DOHH2 (cell line): Measurements from ENCODE around the gene MYEOV.

ENCODE experiments used
- H3F3A ChIP-seq: fragments of 200-600 bp; sonication (generic), shearing (Covaris generic); 2 replicates; pipeline ENCODE4 v1.6.0; 2016; ENCODE audit warnings: antibody characterized with exemption, mild to moderate bottlenecking; ENCODE audit not compliant: control insufficient read depth, insufficient read depth
- H3K27ac ChIP-seq: fragments of 200-600 bp; sonication (generic); 2 replicates; pipeline ENCODE4 v1.5.1; 2014; ENCODE audit warnings: low read depth, mild to moderate bottlenecking, low read length, moderate library complexity
- H3K27me3 ChIP-seq: fragments of 200-600 bp; sonication (generic); 2 replicates; pipeline ENCODE4 v1.6.1; 2014; ENCODE audit warnings: mild to moderate bottlenecking, low read length, mixed read lengths; ENCODE audit not compliant: control insufficient read depth
- H3K36me3 ChIP-seq: fragments of 200-600 bp; sonication (generic); 2 replicates; pipeline ENCODE4 v1.6.1; 2014; ENCODE audit warnings: mild to moderate bottlenecking, low read length, moderate library complexity, mixed read lengths; ENCODE audit not compliant: control insufficient read depth
- H3K4me1 ChIP-seq: fragments of 200-600 bp; sonication (generic); 2 replicates; pipeline ENCODE4 v1.6.1; 2014; ENCODE audit warnings: mild to moderate bottlenecking, low read length, mixed read lengths; ENCODE audit not compliant: control insufficient read depth
- H3K4me2 ChIP-seq: fragments of 200-600 bp; sonication (generic); 2 replicates; pipeline ENCODE4 v1.6.0; 2014; ENCODE audit warnings: mild to moderate bottlenecking, low read length, moderate library complexity
- H3K4me3 ChIP-seq: fragments of 200-600 bp; sonication (generic); 2 replicates; pipeline ENCODE4 v1.5.1; 2014; ENCODE audit warnings: mild to moderate bottlenecking, low read length, mixed read lengths
- H3K79me2 ChIP-seq: fragments of 200-600 bp; sonication (generic); 2 replicates; pipeline ENCODE4 v1.6.1; 2014; ENCODE audit warnings: mild to moderate bottlenecking, low read length, mixed read lengths; ENCODE audit not compliant: control insufficient read depth
- H3K9me2 ChIP-seq: fragments of 200-600 bp; sonication (generic); replicated peaks from 2 replicates; pipeline ENCODE4 v1.6.1; 2014; ENCODE audit warnings: mild to moderate bottlenecking, low read length, mixed read lengths; ENCODE audit not compliant: control insufficient read depth
- H3K9me3 ChIP-seq: fragments of 200-600 bp; sonication (generic); 2 replicates; pipeline ENCODE4 v1.6.1; 2014; ENCODE audit warnings: antibody characterized with exemption, low read length, mixed read lengths; ENCODE audit not compliant: control insufficient read depth, insufficient read depth
- H4K20me1 ChIP-seq: fragments of 200-600 bp; sonication (generic); 2 replicates; pipeline ENCODE4 v1.6.0; 2014; ENCODE audit warnings: low read depth, mild to moderate bottlenecking, antibody characterized with exemption, low read length, moderate library complexity; ENCODE audit not compliant: control insufficient read depth, insufficient read depth
- CTCF ChIP-seq: fragments of 200-600 bp; sonication (generic); IDR thresholded peaks from one replicate; pipeline ENCODE4 v1.5.1; 2014; ENCODE audit warnings: antibody characterized with exemption, mild to moderate bottlenecking, low read depth, low read length; ENCODE audit not compliant: poor library complexity, severe bottlenecking
- EZH2phosphoT487 ChIP-seq: fragments of 200-600 bp; sonication (generic); IDR thresholded peaks from 2 replicates; pipeline ENCODE4 v1.6.1; 2017; ENCODE audit warnings: borderline replicate concordance, mild to moderate bottlenecking, antibody characterized with exemption, low read length, moderate library complexity, mixed read lengths

MYEOV gene

GRCh38 chr11:69284081-69284511, 9.9 kb upstream of the MYEOV start:
- H3K4me3 ChIP-seq = no peak overlapping the region
- H3K36me3 ChIP-seq = no peaks in the 10 kb centered on the region
- H3F3A ChIP-seq = no peaks in the 10 kb centered on the region
- H3K27me3 ChIP-seq = no peaks in the 10 kb centered on the region
- no peak overlapping the region for H3K4me2 ChIP-seq
- no peaks in the 10 kb centered on the region for H3K79me2 ChIP-seq
- no peaks in the 10 kb centered on the region for H4K20me1 ChIP-seq
- no peaks in the 10 kb centered on the region for H3K4me1 ChIP-seq
- TF ChIP-seq CTCF (no peak), EZH2phosphoT487 (no peak)
- no peaks in the 10 kb centered on the region for H3K9me3 ChIP-seq
- H3K9me2 ChIP-seq = no peaks in the 10 kb centered on the region
- H3K27ac ChIP-seq = no peak overlapping the region

DNA sequence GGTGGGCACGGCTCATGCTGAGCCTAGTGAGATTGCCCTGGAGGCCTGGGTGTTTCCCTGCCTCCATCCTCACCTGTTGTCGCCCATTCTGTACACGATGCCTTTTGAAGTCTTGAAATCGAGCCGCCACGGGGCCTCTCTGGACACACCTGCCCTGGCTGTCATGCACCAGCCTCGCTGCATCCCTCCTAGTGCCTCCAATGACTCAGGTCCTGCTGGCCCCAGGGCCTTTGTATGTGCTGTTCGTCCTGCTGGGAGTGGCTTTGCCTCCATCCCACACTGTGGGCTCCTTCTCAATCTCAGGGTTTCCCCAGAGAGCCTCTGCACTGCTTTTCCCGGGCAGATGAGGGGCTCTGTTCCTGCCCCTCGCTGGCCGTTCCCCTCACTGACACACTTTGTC, 8.9 kb upstream of the MYEOV start:
- H3K9me2 ChIP-seq = no peaks in the 10 kb centered on the region
- H3K36me3 ChIP-seq = no peaks in the 10 kb centered on the region
- H3K27me3 ChIP-seq = no peaks in the 10 kb centered on the region
- H3K9me3 ChIP-seq = no peaks in the 10 kb centered on the region
- no peak overlapping the region for H3K27ac ChIP-seq
- no peaks in the 10 kb centered on the region for H3K4me1 ChIP-seq
- no peaks in the 10 kb centered on the region for H3F3A ChIP-seq
- H4K20me1 ChIP-seq = no peaks in the 10 kb centered on the region
- H3K4me3 ChIP-seq = no peak overlapping the region
- no peak for TF ChIP-seq CTCF
- no peak for TF ChIP-seq EZH2phosphoT487
- H3K79me2 ChIP-seq = no peaks in the 10 kb centered on the region
- no peak overlapping the region for H3K4me2 ChIP-seq

GRCh38 chr11:69285766-69286165, 8.2 kb upstream of the MYEOV start:
- no peaks in the 10 kb centered on the region for H3K4me1 ChIP-seq
- no peak overlapping the region for H3K27ac ChIP-seq

More at GRCh38 chr11:69285766-69286165, 8.2 kb upstream of the MYEOV start:
- no peaks in the 10 kb centered on the region for H4K20me1 ChIP-seq
- no peak overlapping the region for H3K4me3 ChIP-seq
- no peaks in the 10 kb centered on the region for H3K79me2 ChIP-seq
- H3F3A ChIP-seq = no peaks in the 10 kb centered on the region
- no peaks in the 10 kb centered on the region for H3K27me3 ChIP-seq
- H3K36me3 ChIP-seq = no peaks in the 10 kb centered on the region
- H3K9me3 ChIP-seq = no peaks in the 10 kb centered on the region
- no peaks in the 10 kb centered on the region for H3K9me2 ChIP-seq
- no peak overlapping the region for H3K4me2 ChIP-seq
- TF ChIP-seq CTCF (no peak), EZH2phosphoT487 (no peak)
